ENCODE data around the gene SLC12A7.

GRCh38 chr5:1020452-1020961, 91.4 kb downstream of the SLC12A7 start:
- no peak for TF ChIP-seq CTCF (conservative IDR thresholded peaks at IDR 0.05 in 1 of 2, IDR thresholded peaks at IDR 0.05 in 1 of 2; ENCODE audit: low read depth in 1 of 2, low read length in 2 of 2)
- TF ChIP-seq EZH2 (IDR thresholded peaks at IDR 0.05; ENCODE audit: low read length, missing control alignments): no peak
